ENCODE results near the gene NGEF. TPM values are rescaled to one million over a fixed set of nuclear protein-coding genes. Genes with fewer than 3 reads are reported as not detected.

Gene NGEF
- total RNA-seq, 1 donor from 2014 or later = 2.6 TPM

- peak overlapping the region in 1 of 3 donors; percentile 33 for H3K9ac ChIP-seq (ENCODE audit: low read depth in 1 of 3, low read length in 3 of 3)
These were observed 132.2 kb downstream of the NGEF start for GRCh38 chr2:232880764-232881351.

DNA sequence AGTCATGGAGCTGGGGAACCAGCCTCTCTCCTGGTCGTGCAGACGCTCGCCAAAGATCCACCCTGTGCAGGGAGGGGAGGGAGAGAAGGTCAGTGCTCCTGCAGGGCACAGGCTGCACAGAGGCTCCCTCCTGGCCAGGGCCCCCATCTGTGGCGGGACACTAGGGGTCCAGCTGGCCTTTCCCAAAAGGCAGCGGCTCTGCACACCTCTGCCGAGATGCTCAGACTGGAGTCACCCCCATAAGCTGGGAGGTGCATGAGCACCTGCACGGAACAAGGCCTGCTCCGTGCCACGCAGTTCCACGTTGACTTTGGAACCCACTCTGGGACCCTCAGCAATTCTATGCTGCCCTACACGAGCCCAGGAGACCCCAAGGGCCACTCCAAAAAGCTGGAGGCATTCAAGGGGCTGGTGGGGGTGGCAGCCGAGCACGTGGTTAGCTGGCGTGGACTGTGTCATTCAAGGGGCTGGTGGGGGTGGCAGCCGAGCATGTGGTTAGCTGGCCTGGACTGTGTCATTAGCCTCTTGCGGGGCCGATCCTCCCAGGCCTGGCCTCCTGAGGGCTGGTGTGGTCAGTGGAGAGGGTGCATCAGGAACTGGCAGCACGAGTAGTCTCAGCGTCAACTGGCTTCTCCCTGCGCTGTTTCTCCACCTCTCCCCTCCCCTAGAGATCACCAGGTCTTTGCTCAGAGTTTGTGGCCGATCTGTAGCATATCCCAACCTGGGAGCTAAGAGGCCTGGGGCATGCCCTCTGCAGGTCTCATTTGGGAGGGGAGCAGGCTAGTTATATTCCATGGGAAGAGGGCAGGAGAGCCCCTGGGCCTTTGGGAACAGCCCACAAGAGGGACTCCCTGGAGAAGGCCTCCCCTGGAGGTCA lies 133.2 kb downstream of the NGEF start:
- no peak overlapping the region for H3K27ac ChIP-seq (ENCODE audit: low read depth, low read length)

More at GRCh38 chr2:232880764-232881351, 132.2 kb downstream of the NGEF start:
- peaks cover 0 to 6% (median under 1%) of the 10 kb centered on the region in 3 donors for H3K4me1 ChIP-seq (ENCODE audit: control insufficient read depth in 3 of 3, insufficient read depth in 3 of 3, low read length in 3 of 3)
- H3K36me3 ChIP-seq (ENCODE audit: control insufficient read depth in 3 of 3, insufficient read depth in 3 of 3, low read length in 3 of 3) = no peaks in the 10 kb centered on the region
- H3K4me3 ChIP-seq (ENCODE audit: low read length in 3 of 3) = no peak overlapping the region
- no peaks in the 10 kb centered on the region for H3K9me3 ChIP-seq (ENCODE audit: control insufficient read depth in 3 of 3, low read length in 3 of 3)
- H3K27ac ChIP-seq (ENCODE audit: low read depth, low read length) = no peak overlapping the region
- H3K27me3 ChIP-seq (ENCODE audit: control insufficient read depth in 3 of 3, insufficient read depth in 3 of 3, low read length in 3 of 3) = peaks cover 5 to 20% (median 19%) of the 10 kb centered on the region in 3 donors

DNA sequence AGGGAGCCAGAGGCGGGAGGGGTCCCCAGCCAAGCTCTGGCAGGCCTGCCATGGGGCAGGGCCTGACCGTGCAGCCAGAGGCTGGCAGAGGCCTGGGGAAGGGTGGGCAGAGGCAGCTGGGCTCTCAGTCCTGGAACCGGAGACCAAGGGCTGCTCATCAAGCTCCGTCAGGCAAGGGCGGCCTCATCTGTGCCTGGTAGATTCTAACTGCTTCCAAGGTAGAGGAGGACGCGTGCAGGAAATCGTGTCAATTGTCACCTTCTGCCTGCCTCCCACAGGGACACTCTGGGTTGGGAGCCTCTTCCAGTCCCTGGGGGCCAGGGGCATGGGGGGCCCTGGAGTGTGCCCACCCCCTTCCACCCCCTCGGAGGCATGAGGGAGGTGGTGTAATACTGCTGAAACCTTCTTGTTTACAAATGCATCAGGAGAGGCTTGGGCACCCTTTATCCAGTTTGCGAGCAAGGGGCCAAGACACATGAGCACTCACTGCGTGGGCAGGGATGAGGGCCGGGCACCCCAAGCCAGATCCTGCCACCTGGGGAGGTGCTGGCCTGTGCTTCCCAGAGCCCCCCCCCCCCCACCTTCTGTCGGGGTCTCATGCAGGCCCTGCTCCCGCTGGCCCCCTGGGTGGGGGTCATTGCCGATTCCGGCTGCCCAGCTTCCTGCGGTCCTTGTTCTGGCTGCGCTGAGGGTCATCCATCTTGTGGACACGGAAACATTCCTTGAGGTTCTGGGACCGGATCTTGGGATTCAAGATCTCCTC lies 134.0 kb downstream of the NGEF start:
- H3K4me3 ChIP-seq (ENCODE audit: low read length in 3 of 3) = no peak overlapping the region
- no peaks in the 10 kb centered on the region for H3K36me3 ChIP-seq (ENCODE audit: control insufficient read depth in 3 of 3, insufficient read depth in 3 of 3, low read length in 3 of 3)
- no peak overlapping the region for H3K9ac ChIP-seq (ENCODE audit: low read depth in 1 of 3, low read length in 3 of 3)

More for the DNA sequence above, 133.2 kb downstream of the NGEF start:
- H3K4me3 ChIP-seq (ENCODE audit: low read length in 3 of 3) = no peak overlapping the region
- peaks cover 4 to 11% (median 7%) of the 10 kb centered on the region in 3 donors for H3K4me1 ChIP-seq (ENCODE audit: control insufficient read depth in 3 of 3, insufficient read depth in 3 of 3, low read length in 3 of 3)
- no peak overlapping the region for H3K9ac ChIP-seq (ENCODE audit: low read depth in 1 of 3, low read length in 3 of 3)
- H3K36me3 ChIP-seq (ENCODE audit: control insufficient read depth in 3 of 3, insufficient read depth in 3 of 3, low read length in 3 of 3) = no peaks in the 10 kb centered on the region
- no peaks in the 10 kb centered on the region for H3K9me3 ChIP-seq (ENCODE audit: control insufficient read depth in 3 of 3, low read length in 3 of 3)
- peaks cover 4 to 18% (median 12%) of the 10 kb centered on the region in 3 donors for H3K27me3 ChIP-seq (ENCODE audit: control insufficient read depth in 3 of 3, insufficient read depth in 3 of 3, low read length in 3 of 3)

GRCh38 chr2:232877940-232878511 lies 135.0 kb downstream of the NGEF start:
- H3K4me3 ChIP-seq (ENCODE audit: low read length in 3 of 3) = no peak overlapping the region
- no peaks in the 10 kb centered on the region for H3K9me3 ChIP-seq (ENCODE audit: control insufficient read depth in 3 of 3, low read length in 3 of 3)
- no peaks in the 10 kb centered on the region for H3K36me3 ChIP-seq (ENCODE audit: control insufficient read depth in 3 of 3, insufficient read depth in 3 of 3, low read length in 3 of 3)
- H3K9ac ChIP-seq (ENCODE audit: low read depth in 1 of 3, low read length in 3 of 3) = no peak overlapping the region
- H3K27ac ChIP-seq (ENCODE audit: low read depth, low read length) = no peak overlapping the region
- peaks cover 0 to 6% (median 5%) of the 10 kb centered on the region in 3 donors for H3K27me3 ChIP-seq (ENCODE audit: control insufficient read depth in 3 of 3, insufficient read depth in 3 of 3, low read length in 3 of 3)
- H3K4me1 ChIP-seq (ENCODE audit: control insufficient read depth in 3 of 3, insufficient read depth in 3 of 3, low read length in 3 of 3) = peaks cover 4 to 11% (median 7%) of the 10 kb centered on the region in 3 donors

More for the DNA sequence above, 134.0 kb downstream of the NGEF start:
- no peak overlapping the region for H3K27ac ChIP-seq (ENCODE audit: low read depth, low read length)
- H3K4me1 ChIP-seq (ENCODE audit: control insufficient read depth in 3 of 3, insufficient read depth in 3 of 3, low read length in 3 of 3) = peaks cover 4 to 11% (median 7%) of the 10 kb centered on the region in 3 donors
- H3K27me3 ChIP-seq (ENCODE audit: control insufficient read depth in 3 of 3, insufficient read depth in 3 of 3, low read length in 3 of 3) = peaks cover under 1 to 12% (median 11%) of the 10 kb centered on the region in 3 donors
- no peaks in the 10 kb centered on the region for H3K9me3 ChIP-seq (ENCODE audit: control insufficient read depth in 3 of 3, low read length in 3 of 3)

DNA sequence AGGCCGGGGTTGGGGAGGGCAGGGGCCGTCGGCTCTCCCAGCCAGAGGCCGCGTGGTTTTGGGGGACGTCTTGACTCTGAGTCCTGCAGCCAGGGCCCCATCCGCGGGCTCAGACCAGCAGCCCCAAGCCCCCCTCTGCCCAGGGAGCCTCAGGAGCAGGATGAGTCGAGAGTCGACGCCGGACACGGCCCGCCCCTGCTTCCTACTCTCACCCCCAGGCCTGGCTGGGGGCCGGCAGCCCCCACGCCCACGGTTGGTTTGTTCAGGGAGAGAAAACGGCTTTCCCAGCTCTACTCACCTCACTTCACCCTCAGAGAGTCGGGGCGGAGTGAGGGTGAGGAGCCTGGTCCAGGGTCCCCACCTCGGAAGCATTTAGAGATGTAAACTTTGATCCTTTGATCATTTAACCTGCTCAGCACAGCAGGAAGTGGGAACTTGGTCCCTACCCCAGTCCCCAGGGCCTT lies 136.0 kb downstream of the NGEF start:
- no peaks in the 10 kb centered on the region for H3K9me3 ChIP-seq (ENCODE audit: control insufficient read depth in 3 of 3, low read length in 3 of 3)
- peaks cover 4 to 11% (median 7%) of the 10 kb centered on the region in 3 donors for H3K4me1 ChIP-seq (ENCODE audit: control insufficient read depth in 3 of 3, insufficient read depth in 3 of 3, low read length in 3 of 3)
- no peak overlapping the region for H3K27ac ChIP-seq (ENCODE audit: low read depth, low read length)
- H3K9ac ChIP-seq (ENCODE audit: low read depth in 1 of 3, low read length in 3 of 3) = peak overlapping the region in 1 of 3 donors; percentile 81
- peaks cover 0 to 6% (median 2%) of the 10 kb centered on the region in 3 donors for H3K27me3 ChIP-seq (ENCODE audit: control insufficient read depth in 3 of 3, insufficient read depth in 3 of 3, low read length in 3 of 3)
- peak overlapping the region in 2 of 3 donors; percentile 60 to 70 for H3K4me3 ChIP-seq (ENCODE audit: low read length in 3 of 3)
- H3K36me3 ChIP-seq (ENCODE audit: control insufficient read depth in 3 of 3, insufficient read depth in 3 of 3, low read length in 3 of 3) = no peaks in the 10 kb centered on the region

- Histone ChIP-seq H3K36me3 (ENCODE audit: control insufficient read depth in 3 of 3, insufficient read depth in 3 of 3, low read length in 3 of 3) (no peaks in the 10 kb centered on the region), H3K9ac (ENCODE audit: low read depth in 1 of 3, low read length in 3 of 3) (peak overlapping the region in 1 of 3 donors; percentile 81), H3K27me3 (ENCODE audit: control insufficient read depth in 3 of 3, insufficient read depth in 3 of 3, low read length in 3 of 3) (peaks cover 0 to 6% (median 2%) of the 10 kb centered on the region in 3 donors), H3K4me1 (ENCODE audit: control insufficient read depth in 3 of 3, insufficient read depth in 3 of 3, low read length in 3 of 3) (peaks cover 4 to 11% (median 7%) of the 10 kb centered on the region in 3 donors), H3K9me3 (ENCODE audit: control insufficient read depth in 3 of 3, low read length in 3 of 3) (no peaks in the 10 kb centered on the region), H3K27ac (ENCODE audit: low read depth, low read length) (no peak overlapping the region), H3K4me3 (ENCODE audit: low read length in 3 of 3) (peak overlapping the region in 2 of 3 donors; percentile 60 to 70)
These were observed 136.7 kb downstream of the NGEF start for GRCh38 chr2:232876161-232876977.

GRCh38 chr2:232875256-232876121 lies 137.6 kb downstream of the NGEF start:
- Histone ChIP-seq H3K27me3 (ENCODE audit: control insufficient read depth in 3 of 3, insufficient read depth in 3 of 3, low read length in 3 of 3) (peaks cover 0 to 6% (median 2%) of the 10 kb centered on the region in 3 donors), H3K4me1 (ENCODE audit: control insufficient read depth in 3 of 3, insufficient read depth in 3 of 3, low read length in 3 of 3) (peaks cover 4 to 11% (median 7%) of the 10 kb centered on the region in 3 donors), H3K4me3 (ENCODE audit: low read length in 3 of 3) (peak overlapping the region in 2 of 3 donors; percentile 37 to 73), H3K36me3 (ENCODE audit: control insufficient read depth in 3 of 3, insufficient read depth in 3 of 3, low read length in 3 of 3) (no peaks in the 10 kb centered on the region), H3K9me3 (ENCODE audit: control insufficient read depth in 3 of 3, low read length in 3 of 3) (no peaks in the 10 kb centered on the region), H3K27ac (ENCODE audit: low read depth, low read length) (no peak overlapping the region), H3K9ac (ENCODE audit: low read depth in 1 of 3, low read length in 3 of 3) (peak overlapping the region in 1 of 3 donors; percentile 73)

GRCh38 chr2:232874677-232875223 lies 138.3 kb downstream of the NGEF start:
- H3K4me1 ChIP-seq (ENCODE audit: control insufficient read depth in 3 of 3, insufficient read depth in 3 of 3, low read length in 3 of 3) = peaks cover 4 to 11% (median 7%) of the 10 kb centered on the region in 3 donors
- H3K4me3 ChIP-seq (ENCODE audit: low read length in 3 of 3) = no peak overlapping the region
- no peak overlapping the region for H3K9ac ChIP-seq (ENCODE audit: low read depth in 1 of 3, low read length in 3 of 3)
- no peaks in the 10 kb centered on the region for H3K36me3 ChIP-seq (ENCODE audit: control insufficient read depth in 3 of 3, insufficient read depth in 3 of 3, low read length in 3 of 3)
- H3K27me3 ChIP-seq (ENCODE audit: control insufficient read depth in 3 of 3, insufficient read depth in 3 of 3, low read length in 3 of 3) = peaks cover 0 to 6% (median 2%) of the 10 kb centered on the region in 3 donors
- no peak overlapping the region for H3K27ac ChIP-seq (ENCODE audit: low read depth, low read length)
- H3K9me3 ChIP-seq (ENCODE audit: control insufficient read depth in 3 of 3, low read length in 3 of 3) = no peaks in the 10 kb centered on the region

Measured in skeletal muscle tissue (tissue), 4 donors.